Ramos (cell line): ENCODE measurements around the gene ZNF277.

ENCODE experiments used
- in situ Hi-C: fragments of 300-500 bp; cut with MboI; formaldehyde crosslinking; loops from one replicate; pipeline ENCODE4 v1.14.3; 2022; ENCODE audit warnings: low sequenced_read_pairs; ENCODE audit not compliant: unreplicated experiment

ZNF277 gene

GRCh38 chr7:112334366-112334765 is 127.9 kb downstream of the ZNF277 start:
- in situ Hi-C loops, result no loop called here

- in situ Hi-C loops, result no loop called here
These were observed 129.8 kb downstream of the ZNF277 start for GRCh38 chr7:112336261-112336660.

DNA sequence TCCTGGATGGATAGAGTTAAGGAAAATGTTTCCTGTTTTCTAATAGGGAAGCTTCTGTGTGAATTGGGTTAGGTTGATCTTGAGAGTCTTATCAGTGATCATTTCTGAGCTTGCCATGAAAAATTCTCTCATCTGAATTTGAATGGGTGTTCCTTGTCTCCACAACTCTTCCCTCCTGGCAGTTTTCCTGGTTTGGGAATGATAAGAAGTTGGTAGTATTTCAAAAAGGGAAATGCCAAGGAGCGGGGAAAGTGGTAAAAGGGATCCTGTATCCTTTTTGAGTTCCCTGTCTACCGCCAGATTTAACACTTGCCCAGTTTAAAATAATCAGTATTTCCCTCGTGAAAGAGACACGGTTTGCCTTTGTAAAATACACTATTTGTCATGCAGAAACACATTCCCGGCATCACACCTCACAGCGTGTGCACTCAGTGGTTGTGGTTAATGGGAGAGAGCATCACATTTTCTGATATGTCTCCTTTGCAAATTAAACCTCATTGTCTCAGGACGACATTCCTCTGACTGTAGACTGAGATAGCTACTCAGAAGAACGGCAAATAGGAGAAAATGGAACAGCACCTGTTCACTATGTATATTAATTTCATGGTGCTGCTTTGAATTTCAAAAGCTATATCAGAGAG is 130.6 kb downstream of the ZNF277 start:
- in situ Hi-C loops, result no loop called here

GRCh38 chr7:112337892-112338291 is 131.4 kb downstream of the ZNF277 start:
- in situ Hi-C loops, result no loop called here

DNA sequence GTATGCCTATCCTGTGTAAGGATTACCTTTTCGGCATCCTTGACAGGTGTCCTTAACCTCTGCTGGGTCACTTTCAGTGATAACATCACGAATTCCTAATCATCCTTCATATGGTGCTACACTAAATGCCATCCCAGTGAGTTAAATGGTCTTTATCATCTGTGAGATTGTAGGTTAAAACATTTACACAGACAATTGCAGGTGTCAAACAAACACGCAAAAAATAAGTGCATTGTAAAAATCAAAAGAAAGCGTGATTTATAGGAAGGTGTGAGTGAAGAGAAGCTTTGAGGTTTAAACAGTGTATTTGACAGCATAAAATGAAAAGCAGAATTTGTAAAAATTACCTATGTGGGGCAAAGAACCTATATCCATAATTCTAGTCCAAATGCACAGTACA is 132.3 kb downstream of the ZNF277 start:
- in situ Hi-C loops, result no loop called here

GRCh38 chr7:112341464-112341863 is 135.0 kb downstream of the ZNF277 start:
- in situ Hi-C loops, result no loop called here

DNA sequence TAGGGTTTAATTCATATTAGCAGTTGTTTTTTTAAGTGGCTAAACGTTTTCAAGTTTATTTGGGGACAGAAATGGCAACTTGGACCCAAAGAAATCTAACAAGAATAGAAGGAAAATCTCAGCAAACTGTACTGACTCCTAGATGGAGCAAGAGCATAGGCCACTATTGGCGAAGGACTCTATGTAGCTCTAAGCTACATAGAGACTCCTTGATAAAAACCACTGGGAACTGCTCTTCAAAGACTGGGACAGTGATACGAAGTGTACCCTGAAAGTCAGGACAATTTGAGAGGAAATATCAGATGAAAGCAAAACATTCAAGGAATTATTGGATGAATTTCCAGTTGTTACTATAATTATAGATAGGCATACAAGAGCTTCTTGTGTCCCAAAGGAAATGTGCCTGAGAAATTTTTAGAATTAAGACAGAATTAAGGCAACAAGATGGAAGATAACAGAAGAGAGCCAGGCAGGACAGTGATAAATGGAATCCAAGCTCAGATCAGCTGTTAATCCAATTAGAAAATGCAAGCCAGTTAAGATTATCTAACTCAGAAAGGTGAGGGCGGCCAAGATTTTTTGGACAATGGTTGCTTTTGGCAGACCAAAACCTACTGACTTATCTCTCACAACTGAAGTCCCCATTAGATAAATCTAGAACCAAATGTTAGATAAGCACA is 140.0 kb downstream of the ZNF277 start:
- in situ Hi-C loops, result no loop called here

GRCh38 chr7:112347088-112347487 is 140.6 kb downstream of the ZNF277 start:
- in situ Hi-C loops, result no loop called here

DNA sequence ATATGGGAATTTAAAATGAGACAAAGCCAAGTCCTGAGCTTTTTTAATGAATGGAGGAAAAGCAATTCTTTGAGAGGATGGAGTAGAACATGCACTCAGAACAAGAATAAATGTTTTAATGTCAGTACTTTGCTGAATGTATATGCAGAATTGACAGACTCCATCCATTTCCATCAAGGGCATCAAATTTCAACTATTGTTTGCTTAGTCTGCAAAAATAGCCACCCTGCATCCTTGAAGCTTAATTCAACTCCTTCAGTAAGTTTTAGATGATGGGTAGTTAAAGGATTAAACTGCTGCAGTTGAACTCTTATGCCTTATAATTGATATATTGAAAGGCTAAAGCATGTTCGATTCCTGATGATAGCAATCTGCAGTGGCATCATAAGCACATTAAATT is 144.1 kb downstream of the ZNF277 start:
- in situ Hi-C loops, result no loop called here

DNA sequence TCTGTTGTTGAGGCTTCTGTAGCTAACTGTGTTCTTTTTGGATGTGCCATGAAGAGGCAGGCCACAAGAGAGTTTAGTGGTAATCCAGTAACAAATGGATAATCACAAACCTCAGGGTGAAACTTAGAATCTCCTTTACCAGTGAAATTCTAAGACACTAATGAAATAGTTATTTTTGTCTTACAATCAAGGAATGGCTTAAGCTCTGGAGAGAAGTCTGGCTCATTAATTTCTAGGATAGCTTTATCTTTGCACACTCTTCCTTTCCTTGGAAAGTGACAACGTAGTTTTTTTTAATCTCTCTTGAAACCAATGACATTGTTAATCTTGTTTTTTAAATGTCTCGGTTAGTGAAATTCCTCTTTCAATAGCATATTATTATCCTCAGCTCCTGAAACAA is 150.1 kb downstream of the ZNF277 start:
- in situ Hi-C loops, result no loop called here

- in situ Hi-C loops, result no loop called here
These were observed 150.6 kb downstream of the ZNF277 start for GRCh38 chr7:112357136-112357535.

- in situ Hi-C loops, result no loop called here
These were observed 152.0 kb downstream of the ZNF277 start for GRCh38 chr7:112358513-112358912.

- in situ Hi-C loops, result no loop called here
These were observed 152.6 kb downstream of the ZNF277 start for GRCh38 chr7:112359086-112359485.

GRCh38 chr7:112360681-112361080 is 154.2 kb downstream of the ZNF277 start:
- in situ Hi-C loops, result no loop called here

DNA sequence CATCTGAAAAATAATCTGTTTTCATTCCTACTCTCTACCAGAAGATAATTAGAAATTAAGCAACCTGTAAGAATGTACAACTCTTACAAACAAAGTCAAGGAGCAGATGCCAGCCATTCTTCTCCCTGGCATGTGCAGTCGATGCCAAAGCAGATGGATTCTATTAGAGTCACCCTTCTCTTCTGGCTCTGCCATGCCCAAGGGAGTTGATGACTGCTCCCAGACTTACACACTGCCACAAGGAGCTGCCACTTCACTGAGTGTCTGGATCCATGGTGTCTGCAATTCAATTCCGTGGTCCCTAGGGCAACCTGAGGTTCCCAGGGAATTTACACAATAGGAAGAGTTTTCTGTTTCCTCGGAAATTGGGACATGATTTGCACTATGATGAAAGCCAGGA is 154.7 kb downstream of the ZNF277 start:
- in situ Hi-C loops, result no loop called here

DNA sequence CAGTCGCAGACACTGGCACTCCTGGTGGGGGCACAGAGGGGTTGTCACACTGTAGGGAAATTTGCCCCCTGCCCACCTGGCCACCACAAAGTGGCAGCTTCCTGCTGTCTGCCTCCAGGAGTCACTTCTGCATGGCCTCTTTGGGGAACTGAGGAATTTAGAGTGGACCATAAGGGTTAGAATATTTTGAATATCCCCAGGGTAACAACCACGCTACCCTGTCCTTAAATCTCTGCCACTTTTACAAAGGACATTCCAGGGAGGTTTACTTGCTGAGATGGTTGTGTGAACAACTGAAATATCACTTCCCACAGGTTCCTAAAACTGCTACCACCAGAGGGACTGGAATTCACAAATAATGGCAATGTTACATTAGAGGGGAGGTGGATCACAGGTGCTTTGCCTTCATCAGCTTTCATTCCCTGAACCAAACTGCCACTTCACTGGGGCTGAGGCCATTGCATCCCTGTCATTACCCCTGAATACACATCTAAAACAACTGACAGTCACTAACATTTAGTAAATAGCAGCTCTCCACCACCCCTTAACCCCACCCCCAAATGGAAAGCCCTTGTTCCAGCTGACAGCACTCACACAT is 155.7 kb downstream of the ZNF277 start:
- in situ Hi-C loops, result no loop called here

DNA sequence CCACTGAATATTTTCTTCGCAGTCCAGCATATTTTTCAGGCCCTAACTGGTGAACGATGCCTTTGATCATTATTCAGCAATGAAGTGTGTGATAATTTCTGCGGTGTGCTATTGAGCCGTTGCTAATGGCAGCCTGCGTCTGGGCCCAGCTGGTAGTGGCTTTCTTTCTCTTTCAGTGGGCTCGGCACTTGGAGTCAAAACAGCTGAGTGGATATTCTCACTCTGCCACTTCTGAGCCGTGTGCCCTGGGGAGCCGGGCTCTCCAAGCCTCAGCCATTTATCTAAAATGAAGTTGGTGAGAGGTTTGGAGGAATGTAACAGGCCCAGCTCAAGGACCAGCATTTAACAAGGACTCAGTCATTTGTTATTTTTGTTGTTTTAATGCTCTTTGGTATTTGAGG is 156.2 kb downstream of the ZNF277 start:
- in situ Hi-C loops, result no loop called here

DNA sequence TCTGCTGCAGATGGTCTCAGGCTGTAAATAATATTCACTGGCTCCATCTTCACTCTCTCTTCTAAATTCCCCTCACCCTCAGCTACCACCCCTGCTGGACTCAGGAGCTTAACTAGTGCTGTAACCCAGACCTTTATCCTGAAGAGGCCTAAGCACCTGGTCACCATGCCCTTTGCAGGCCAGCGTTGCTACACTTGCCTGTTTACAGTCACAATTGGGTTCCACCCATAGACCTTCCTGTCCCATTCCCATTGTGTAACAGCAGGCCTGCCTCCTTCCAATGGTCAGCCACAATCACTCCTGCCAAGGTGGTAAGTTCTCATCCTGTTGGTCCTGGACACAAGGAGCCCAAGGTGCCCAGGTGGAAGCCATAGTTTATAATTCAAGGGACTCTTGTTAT is 157.9 kb downstream of the ZNF277 start:
- in situ Hi-C loops, result no loop called here

- in situ Hi-C loops, result no loop called here
These were observed 159.1 kb downstream of the ZNF277 start for GRCh38 chr7:112365551-112365950.

DNA sequence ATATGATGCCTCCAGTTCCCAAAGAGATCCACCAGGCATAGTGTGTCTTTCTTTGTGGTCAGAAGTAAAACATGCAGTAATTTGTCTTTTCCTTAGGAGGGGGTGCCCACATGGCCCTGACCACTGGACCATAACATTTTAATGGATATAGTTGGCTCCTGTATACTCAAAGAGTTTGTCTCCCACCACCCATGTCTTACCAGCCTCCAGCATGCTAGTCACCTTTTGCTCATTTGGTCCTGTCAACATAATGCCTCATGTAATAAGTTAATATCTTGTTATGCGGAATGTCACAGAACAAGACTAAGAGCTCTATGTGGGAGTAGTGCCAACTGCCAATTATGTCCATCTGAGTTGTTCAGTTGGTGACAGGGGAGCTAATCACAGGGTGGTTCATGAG is 160.4 kb downstream of the ZNF277 start:
- in situ Hi-C loops, result no loop called here

DNA sequence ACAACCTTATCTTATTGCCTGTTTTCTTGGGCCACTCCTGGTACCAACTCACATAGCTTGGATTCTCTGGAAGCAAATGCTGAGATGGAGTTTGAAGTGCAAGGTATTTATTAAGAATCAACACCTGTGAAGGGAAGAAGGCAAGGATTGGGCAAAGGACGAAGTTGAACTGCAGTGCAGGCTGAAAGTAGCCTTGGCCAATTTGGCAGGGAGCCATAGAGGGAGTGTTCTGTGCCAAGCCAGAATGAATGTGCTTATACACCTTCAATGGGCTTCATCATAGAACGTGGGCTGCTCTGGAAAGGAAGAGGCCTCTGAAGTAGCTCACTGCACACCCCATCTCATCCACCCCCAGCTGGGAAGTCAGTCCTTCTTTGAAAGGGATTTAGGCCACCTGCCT is 163.9 kb downstream of the ZNF277 start:
- in situ Hi-C loops, result no loop called here

DNA sequence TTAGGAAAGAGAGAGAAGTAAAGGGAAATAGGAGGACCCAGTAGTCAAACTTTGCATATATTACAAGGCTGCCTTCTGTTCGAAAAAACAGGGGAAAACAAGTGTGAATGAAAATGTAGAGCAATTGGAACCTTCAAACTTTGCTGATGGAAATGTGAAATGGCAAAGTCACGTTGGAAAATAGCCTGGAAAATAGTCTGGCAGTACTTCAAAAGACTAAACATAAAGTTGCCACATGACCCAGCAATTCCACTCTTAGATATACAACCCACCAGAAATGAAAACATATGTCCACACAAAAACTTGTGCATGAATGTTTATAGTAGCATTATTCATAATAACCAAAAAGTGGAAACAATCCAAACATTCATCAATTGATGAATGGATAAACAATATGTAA is 165.2 kb downstream of the ZNF277 start:
- in situ Hi-C loops, result no loop called here
